Fibroblast of skin of scalp (primary cell): ENCODE measurements around the gene RAB1A.

Experiments
- DNase-seq: peaks from one replicate; pipeline ENCODE4 v3.0.0-alpha.2; 2013

RAB1A gene

DNA sequence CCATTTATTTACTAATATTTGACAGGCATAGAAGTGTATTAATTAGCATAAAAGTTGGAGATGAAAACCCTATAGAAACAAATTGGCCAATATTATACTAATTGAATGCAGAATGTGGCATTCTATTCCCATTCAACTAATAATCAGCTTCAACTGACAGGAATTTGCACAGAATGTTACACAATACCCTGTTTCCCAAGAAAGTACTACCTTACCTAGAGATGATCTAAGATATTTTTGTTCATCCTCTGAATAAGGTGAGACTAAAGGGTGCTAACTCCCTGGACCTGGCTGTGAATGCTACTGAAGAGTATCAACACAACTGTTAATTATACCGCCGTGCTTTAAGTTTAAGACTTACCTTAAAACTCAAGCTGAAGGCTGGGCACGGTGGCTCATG, 44.8 kb downstream of the RAB1A start:
- no peak for DNase-seq

GRCh38 chr2:65081232-65081685, 48.6 kb downstream of the RAB1A start:
- DNase-seq = no peak

GRCh38 chr2:65079017-65079416, 50.9 kb downstream of the RAB1A start:
- no peak for DNase-seq

DNA sequence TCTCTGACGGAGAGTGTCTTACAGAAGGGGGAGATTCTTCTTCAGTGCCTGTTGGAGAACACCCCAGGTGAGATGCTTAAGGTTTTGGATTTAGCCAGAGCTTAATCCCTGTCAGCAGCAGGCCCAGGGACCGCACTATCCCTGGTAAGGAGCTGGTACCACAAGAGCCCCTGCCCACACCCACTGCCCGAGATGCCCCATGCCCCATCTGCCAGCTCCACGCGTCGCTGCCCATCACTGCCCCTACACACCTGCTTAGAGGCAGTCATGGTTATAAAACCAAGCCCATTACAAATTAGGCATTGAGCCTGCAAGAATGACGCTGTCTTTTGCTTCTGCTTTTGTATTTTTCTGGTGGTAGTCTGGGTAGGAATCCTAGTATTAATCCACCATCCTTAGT, 52.0 kb downstream of the RAB1A start:
- no peak for DNase-seq

DNA sequence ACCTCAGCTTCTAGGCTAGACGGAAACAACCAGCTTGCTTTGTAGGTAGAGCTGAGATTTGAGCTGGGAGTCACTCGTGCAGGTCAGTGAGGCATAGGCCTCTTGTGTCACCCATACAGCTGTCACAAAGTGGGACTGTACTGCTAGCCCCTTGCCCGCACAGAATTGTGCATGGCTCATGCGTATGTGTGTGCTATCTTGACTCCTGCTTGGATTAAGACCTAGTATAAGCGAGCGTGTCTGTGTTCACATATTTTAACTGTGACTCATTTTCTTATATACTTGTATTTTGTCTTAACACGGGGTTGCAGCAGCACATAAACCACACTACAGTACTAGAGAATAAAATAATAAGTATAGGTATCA, 53.6 kb downstream of the RAB1A start:
- peak; percentile 62 for DNase-seq

GRCh38 chr2:65075605-65076344, 54.1 kb downstream of the RAB1A start:
- DNase-seq = no peak

- no peak for DNase-seq
These were observed 54.7 kb downstream of the RAB1A start for GRCh38 chr2:65075176-65075575.

GRCh38 chr2:65073879-65074565, 55.9 kb downstream of the RAB1A start:
- no peak for DNase-seq

GRCh38 chr2:65072181-65072970, 57.5 kb downstream of the RAB1A start:
- DNase-seq = no peak

DNA sequence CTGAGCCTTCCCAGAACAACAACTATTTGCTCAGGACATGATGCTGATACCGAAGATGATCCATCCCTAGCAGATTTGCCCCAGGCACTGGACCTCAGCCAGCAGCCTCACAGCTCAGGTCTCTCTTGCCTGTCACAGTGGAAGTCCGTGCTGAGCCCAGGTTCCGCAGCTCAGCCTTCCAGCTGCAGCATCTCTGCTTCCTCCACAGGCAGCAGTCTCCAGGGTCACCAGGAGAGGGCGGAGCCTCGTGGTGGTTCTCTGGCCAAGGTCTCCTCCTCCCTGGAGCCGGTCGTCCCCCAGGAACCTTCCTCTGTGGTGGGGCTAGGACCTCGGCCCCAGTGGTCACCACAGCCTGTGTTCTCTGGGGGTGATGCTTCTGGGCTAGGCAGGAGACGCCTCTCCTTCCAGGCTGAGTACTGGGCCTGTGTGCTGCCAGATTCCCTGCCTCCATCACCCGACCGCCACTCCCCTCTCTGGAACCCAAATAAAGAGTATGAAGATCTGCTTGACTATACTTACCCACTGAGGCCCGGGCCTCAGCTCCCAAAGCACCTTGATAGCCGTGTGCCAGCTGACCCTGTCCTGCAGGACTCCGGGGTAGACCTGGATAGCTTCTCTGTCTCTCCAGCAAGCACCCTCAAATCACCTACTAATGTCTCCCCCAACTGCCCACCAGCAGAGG, 58.3 kb downstream of the RAB1A start:
- DNase-seq = no peak

DNA sequence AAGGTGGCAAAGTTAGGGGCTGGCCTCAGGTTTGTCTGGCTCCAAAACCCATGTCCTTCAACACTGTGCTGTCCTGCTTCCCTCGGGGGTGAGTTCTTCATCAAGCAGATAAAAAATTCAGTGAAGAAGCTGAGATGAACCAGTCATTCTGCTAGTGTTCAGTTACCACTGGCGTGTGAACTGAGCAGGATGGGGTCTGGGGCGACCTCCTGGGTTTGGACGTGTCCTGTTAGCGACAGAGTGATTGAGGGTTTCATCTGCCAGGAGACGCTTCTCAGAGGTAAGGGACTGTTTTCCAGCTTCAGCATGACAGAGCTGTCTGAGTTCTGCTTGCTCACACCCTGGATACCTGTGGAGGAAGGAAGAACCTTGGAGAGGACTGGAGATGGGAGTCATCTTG, 59.0 kb downstream of the RAB1A start:
- no peak for DNase-seq

- DNase-seq = peak; percentile 37
These were observed 59.6 kb downstream of the RAB1A start for GRCh38 chr2:65070172-65070830.

GRCh38 chr2:65069439-65069824, 60.5 kb downstream of the RAB1A start:
- no peak for DNase-seq

GRCh38 chr2:65067806-65068553, 61.9 kb downstream of the RAB1A start:
- DNase-seq = no peak

- peak; percentile 86 for DNase-seq
These were observed 65.0 kb downstream of the RAB1A start for GRCh38 chr2:65064728-65065552.

DNA sequence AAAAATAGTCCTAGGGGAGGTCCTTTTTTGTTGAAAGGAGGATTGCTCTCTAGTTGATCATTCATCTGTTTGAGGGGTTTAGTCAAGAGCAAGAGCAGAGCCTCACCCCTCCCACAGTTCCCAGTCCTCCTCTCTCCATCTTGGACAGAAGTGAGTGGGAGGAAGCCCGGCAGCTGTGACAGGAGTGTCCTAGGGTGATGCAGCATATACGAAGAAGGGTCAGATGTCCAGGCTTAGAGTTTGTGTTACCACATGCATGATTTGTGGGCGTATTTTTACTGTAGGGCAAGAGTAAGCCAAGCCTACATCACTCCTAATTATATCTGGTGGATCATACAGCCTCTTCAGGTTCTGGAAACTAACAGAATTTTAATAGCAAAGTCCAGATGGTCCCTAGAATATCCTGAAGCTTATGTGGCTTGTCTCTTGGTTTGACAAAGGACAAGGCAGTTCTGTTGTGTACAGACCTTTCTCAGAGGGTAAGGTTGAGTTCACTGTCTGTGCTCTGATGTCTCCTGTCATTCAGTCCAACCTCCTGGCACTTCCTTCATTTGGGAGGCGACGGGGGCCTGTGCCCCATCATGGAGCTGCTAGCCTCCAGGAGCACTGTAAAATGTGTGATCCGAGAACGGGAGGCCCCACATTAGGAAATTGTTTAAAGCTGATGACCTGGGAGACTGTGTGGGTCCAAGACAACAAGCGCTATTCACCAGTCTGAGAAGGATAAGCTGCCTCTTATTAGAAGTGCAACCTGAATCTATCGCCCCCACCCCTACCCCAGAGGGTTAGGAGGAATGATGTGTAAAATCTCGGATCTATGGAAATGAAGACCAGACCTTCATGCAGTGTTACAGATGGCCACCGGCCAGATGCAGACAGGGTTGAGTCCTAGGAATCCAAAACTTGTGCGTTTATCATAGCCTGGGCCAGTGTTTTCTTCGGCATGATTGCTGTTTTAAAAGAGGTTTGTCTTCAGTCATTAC, 66.8 kb downstream of the RAB1A start:
- DNase-seq = peak; percentile 78

GRCh38 chr2:65061910-65062339, 68.0 kb downstream of the RAB1A start:
- DNase-seq = no peak

DNA sequence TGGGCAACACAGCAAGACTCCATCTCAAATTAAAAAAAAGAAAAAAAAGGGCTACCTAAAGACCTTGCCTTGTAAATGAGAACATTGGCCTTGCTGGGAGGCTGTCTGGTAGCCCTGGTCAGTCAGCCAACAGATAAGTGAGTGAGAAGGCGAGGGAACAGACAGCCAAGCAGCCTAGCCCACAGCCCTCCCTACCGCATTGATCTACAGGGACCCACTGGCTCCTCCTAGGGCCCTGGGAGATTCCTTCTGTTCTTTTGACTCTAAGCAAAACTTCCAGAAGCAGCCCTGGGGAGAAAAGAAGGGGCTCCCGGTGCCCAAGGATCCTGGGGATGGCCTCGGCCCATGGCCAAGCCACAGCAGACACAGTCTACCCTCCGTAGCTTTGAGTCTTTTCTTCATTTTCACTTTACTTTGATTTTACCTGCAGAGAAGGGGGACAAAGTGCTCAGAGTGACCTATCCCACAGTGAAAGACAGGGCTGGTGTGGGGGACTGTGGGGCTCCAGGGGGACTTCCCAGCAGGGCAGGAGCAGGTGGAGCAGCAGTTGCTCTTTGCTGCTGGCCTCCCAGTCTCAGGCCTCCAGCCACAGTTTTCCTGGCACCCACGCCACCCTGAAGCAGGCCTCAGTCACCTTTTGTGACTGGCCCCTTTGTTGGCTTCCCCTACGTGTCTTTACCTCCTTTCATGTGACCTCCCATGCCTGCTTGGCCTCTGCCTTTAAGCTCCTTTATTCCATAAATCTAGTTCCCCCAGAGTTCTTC, 68.6 kb downstream of the RAB1A start:
- DNase-seq = no peak

- DNase-seq = no peak
These were observed 70.8 kb downstream of the RAB1A start for GRCh38 chr2:65059071-65059470.
